ENCODE data around the gene FERD3L. TPM values are rescaled to one million over a fixed set of nuclear protein-coding genes. Genes with fewer than 3 reads are reported as not detected.

The FERD3L gene
- total RNA-seq, 2 donors from 2014 or later: not detected

- no peak for DNase-seq (ENCODE audit: low spot score)
- TF ChIP-seq CTCF (IDR thresholded peaks at IDR 0.05) (no peak), POLR2AphosphoS5 (IDR thresholded peaks at IDR 0.05) (no peak), POLR2A (IDR thresholded peaks at IDR 0.05) (no peak)
- Histone ChIP-seq H3K9me3 (no peaks in the 10 kb centered on the region), H3K27ac (no peak overlapping the region), H3K36me3 (no peaks in the 10 kb centered on the region), H3K27me3 (replicated peaks; ENCODE audit: insufficient read depth) (no peaks in the 10 kb centered on the region), H3K4me3 (no peak overlapping the region), H3K4me1 (replicated peaks) (no peaks in the 10 kb centered on the region)
- intact Hi-C loops (cut with DNase I): no loop called here
- WGBS: 66% methylated on average over 9 of the region's 9 CpGs
These were observed 47.8 kb downstream of the FERD3L start for GRCh38 chr7:19097165-19098055.

GRCh38 chr7:19095353-19095860, 49.8 kb downstream of the FERD3L start:
- Histone ChIP-seq H3K27ac (no peak overlapping the region), H3K36me3 (no peaks in the 10 kb centered on the region), H3K4me1 (replicated peaks) (no peaks in the 10 kb centered on the region), H3K9me3 (no peaks in the 10 kb centered on the region), H3K4me3 (no peak overlapping the region), H3K27me3 (replicated peaks; ENCODE audit: insufficient read depth) (no peaks in the 10 kb centered on the region)
- TF ChIP-seq POLR2A (IDR thresholded peaks at IDR 0.05) (no peak), POLR2AphosphoS5 (IDR thresholded peaks at IDR 0.05) (no peak), CTCF (IDR thresholded peaks at IDR 0.05) (no peak)
- intact Hi-C loops (cut with DNase I): no loop called here
- no peak for DNase-seq (ENCODE audit: low spot score)
- WGBS: 68% methylated on average over 5 of the region's 5 CpGs

Other genes starting within 250 kb of the FERD3L start
- 1 to 10 TPM; 1.6 to 6.4 TPM for gene TWIST1, start 27.8 kb downstream of the FERD3L start, total RNA-seq